GM12801 (cell line): ENCODE data around the gene CLSTN2.

Source experiments
- TF ChIP-seq, protein P1 (sequence below): IDR thresholded peaks from one replicate; pipeline ENCODE4 v1.5.1; 2011; ENCODE audit warnings: control low read depth; ENCODE audit not compliant: insufficient read length; ENCODE audit errors: extremely low read depth

The CLSTN2 gene

DNA sequence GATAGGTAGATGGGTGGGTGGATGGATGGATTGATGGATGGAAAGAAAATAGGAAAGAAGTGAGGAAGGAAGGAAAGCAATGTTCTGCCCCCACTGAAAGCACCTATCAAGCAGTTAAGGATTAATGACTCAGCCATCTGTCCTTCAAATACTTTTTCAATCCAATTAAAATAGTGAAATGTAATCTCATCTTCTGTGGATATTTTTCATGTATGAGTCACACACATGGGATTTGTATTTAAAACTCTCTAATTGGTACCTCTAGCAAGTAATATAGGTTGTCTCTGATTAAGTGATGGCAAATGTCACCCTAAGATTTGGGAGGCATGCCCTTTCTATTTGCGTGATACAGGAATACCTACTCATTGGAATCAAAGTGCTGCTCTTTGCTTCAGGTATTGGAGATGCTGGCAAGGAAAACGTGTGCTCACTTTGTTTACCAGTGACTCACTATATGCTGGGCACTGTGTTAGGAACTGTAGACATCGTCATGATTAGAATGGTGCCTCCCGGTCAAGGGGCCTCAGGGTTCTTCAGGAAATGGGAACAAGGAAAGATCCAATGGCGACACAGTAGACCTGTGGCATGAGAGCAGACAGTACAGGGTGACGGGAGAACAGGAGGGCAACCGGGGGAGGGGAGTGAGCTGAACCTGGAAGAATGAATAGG lies 230.1 kb downstream of the CLSTN2 start:
- TF ChIP-seq, protein P1, sequence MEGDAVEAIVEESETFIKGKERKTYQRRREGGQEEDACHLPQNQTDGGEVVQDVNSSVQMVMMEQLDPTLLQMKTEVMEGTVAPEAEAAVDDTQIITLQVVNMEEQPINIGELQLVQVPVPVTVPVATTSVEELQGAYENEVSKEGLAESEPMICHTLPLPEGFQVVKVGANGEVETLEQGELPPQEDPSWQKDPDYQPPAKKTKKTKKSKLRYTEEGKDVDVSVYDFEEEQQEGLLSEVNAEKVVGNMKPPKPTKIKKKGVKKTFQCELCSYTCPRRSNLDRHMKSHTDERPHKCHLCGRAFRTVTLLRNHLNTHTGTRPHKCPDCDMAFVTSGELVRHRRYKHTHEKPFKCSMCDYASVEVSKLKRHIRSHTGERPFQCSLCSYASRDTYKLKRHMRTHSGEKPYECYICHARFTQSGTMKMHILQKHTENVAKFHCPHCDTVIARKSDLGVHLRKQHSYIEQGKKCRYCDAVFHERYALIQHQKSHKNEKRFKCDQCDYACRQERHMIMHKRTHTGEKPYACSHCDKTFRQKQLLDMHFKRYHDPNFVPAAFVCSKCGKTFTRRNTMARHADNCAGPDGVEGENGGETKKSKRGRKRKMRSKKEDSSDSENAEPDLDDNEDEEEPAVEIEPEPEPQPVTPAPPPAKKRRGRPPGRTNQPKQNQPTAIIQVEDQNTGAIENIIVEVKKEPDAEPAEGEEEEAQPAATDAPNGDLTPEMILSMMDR: no peak

DNA sequence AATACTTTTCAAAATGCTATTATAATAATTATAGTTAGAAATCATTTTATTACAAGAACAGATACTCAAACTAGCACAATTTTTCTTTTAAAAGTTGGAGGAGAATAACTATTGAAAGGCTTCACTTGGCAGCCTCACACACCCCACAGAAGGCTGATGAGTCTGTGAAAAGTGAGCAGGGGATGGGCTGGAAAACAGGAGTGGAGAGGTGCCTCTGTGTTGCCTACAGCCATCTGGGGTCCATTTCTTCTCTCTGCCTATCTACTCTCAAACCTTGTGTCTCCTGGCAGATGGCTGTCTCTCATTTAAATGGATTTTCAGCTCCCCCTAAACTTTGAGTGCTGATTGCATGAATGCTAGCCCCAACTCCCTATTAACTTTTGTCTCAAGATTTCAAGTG lies 230.8 kb downstream of the CLSTN2 start:
- TF ChIP-seq, protein P1: no peak

DNA sequence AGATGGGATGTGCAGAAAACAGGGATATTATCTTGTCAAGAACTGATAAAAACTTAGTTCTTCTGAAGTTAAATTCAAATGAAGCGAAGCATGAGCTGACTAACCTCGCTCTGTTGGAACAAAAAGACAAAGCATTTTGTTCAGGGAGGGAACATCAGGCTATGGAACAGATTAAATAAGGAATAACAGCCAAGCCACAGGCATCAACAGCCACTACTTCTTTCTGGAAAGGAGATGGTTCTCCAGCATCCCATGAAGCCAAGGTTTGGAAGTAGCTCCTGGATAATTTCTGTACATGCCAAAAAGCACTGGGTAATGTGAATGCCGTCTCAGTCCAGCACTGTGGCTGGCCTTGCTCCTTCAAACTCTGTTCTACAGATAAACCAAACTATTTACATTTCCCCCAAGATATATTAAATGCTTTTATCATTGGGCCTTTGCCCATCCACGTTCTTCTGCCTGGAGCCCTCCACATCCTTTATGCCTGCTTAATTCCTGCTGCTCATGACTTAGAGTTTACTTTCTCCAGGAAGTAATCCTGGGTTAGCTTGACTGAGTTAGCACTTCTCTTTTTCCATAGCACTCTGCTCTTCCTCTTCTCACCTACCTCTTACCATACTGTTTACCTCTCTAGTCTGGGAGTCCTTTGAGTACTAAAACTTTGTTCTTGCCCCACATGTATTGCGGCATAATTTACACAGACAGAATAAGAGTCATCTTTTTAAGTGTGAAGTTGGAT lies 232.0 kb downstream of the CLSTN2 start:
- TF ChIP-seq, protein P1: no peak

DNA sequence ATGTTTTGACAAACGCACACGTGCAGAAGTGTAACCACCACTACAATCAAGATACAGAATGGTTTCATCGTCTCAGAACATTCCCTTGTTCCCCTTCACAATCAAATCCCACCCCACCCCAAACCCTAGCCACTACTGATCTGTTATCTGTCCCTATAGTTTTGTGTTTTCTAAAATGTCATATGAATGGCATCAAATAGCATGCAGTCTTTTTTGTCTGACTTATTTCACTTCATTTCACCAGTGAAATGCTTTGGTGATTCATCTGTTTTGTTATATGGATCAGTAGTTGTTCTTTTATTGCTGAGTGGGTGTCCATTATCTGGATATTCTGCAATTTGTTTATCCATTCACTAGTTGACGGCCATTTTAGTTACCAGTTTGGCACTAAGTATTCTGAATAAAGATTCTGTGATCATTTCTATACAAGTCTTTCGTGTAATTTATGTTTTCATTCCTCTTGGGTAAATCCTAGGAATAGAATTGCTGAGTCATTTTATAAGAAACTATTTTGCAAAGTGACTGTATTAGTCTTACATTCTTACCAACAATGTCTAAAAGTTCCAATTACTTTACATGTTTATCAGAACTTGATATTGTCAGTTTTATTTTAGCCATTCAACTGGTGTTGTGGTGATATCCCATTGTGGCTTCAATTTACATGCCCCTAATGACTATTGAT lies 232.8 kb downstream of the CLSTN2 start:
- TF ChIP-seq, protein P1: no peak

DNA sequence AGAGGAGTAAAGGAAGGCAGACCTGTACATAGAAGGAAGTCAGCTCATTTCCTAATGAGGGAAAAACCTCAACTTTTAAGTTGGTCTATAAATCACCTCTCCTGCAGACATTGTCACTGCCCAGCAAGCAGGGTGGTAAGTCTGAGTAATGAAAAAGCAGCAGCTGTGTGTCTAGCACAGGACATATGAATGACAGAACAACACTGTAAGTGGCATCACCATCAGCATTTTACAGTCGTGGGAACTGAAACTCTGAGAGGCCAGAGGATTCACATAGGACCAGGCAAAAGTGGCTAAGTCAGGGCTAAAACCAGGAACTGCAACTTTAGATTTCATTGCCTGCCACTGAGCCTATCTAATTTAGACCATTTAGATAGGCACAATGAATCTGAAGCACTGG lies 235.6 kb downstream of the CLSTN2 start:
- TF ChIP-seq, protein P1: no peak

DNA sequence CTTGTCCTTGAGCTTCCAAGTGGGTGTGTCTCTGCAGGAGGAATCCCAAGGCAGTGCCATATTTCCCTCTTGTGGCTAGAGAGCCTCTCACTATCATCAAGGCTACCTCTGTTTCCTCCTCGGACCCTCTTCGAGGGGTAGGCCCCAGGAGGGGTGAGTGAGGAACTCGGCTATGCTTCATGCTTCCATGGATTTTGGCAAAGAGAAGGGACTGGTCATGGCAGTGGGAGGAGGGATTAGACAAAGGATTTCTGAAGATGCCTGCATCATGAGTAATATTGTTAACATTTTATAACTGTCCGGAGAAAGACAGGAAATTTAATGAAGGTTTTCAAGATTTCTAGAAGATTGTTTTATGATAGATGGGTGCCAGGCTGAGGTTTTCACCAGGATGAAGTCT lies 241.5 kb downstream of the CLSTN2 start:
- TF ChIP-seq, protein P1: no peak

DNA sequence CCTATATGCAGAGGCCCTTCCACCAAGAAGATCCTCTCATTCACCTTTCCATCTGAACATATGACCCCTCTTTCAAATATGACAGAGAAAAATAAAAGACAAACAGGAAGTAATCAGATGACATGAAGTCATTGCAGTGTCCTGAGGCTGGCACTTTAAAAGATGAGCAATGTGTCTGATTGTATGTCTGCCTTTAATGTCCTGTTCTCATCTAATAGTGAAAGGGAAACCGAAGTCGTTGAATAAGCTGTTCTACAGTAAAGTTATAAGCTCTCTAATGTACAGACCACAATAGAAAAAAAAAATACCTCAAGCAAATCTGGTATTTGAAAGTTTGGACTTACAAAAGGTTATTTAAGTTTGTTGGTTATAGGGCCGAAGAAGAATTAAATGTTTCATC lies 243.0 kb downstream of the CLSTN2 start:
- TF ChIP-seq, protein P1: no peak
